ENCODE measurements around the gene KRTAP27-1. TPM values are rescaled to one million over a fixed set of nuclear protein-coding genes. Genes with fewer than 3 reads are reported as not detected.

KRTAP27-1 gene, protein sequence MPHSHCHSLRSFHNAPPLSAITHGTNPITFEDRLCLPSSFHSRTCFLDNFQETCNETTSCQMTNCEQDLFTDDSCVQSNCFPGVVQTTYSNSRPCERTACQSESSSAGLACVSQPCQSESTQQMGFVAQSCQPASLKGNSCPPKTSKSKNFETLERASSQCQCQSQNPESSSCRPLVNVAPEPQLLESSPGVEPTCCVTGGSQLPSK
- total RNA-seq (2021): not detected in 3 replicates
- Bru-seq, nascent RNA: not detected
- long read RNA-seq, experiment 1: 0 reads
- long read RNA-seq, experiment 2: 0 reads
- long read RNA-seq, experiment 3: 0 reads

GRCh38 chr21:30337276-30337744, at the start of gene KRTAP27-1:
Gene KRTAP27-1 (minus strand): TSS chr21:30337694. CDS start chr21:30337668, 26 bp downstream.
- DNase-seq (ENCODE audit: low spot score): no peak
- Mint-ChIP-seq H3K4me1 (no peaks in the 10 kb centered on the region), H3K27me3 (ENCODE audit: low read depth) (no peaks in the 10 kb centered on the region), H3K4me3 (no peak within 1 kb of the TSS), H3K27ac (no peak within 1 kb of the TSS), H3K36me3 (no peaks in the 10 kb centered on the region), H3K9me3 (no peaks in the 10 kb centered on the region)
- TF ChIP-seq, protein P1, sequence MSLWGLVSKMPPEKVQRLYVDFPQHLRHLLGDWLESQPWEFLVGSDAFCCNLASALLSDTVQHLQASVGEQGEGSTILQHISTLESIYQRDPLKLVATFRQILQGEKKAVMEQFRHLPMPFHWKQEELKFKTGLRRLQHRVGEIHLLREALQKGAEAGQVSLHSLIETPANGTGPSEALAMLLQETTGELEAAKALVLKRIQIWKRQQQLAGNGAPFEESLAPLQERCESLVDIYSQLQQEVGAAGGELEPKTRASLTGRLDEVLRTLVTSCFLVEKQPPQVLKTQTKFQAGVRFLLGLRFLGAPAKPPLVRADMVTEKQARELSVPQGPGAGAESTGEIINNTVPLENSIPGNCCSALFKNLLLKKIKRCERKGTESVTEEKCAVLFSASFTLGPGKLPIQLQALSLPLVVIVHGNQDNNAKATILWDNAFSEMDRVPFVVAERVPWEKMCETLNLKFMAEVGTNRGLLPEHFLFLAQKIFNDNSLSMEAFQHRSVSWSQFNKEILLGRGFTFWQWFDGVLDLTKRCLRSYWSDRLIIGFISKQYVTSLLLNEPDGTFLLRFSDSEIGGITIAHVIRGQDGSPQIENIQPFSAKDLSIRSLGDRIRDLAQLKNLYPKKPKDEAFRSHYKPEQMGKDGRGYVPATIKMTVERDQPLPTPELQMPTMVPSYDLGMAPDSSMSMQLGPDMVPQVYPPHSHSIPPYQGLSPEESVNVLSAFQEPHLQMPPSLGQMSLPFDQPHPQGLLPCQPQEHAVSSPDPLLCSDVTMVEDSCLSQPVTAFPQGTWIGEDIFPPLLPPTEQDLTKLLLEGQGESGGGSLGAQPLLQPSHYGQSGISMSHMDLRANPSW (CRISPR knock-in tag; conservative IDR thresholded peaks at IDR 0.05; ENCODE audit: low read depth): no peak
- TF ChIP-seq ZNF425 (CRISPR knock-in tag; conservative IDR thresholded peaks at IDR 0.05): no peak
- no peak for TF ChIP-seq NR3C1 (CRISPR knock-in tag; conservative IDR thresholded peaks at IDR 0.05; ENCODE audit: low read depth)
- TF ChIP-seq NFATC4 (CRISPR knock-in tag; IDR thresholded peaks at IDR 0.05): no peak
- no peak for TF ChIP-seq TCF7 (CRISPR knock-in tag; IDR thresholded peaks at IDR 0.05; ENCODE audit: low read depth)
- TF ChIP-seq GTF2I (CRISPR knock-in tag; conservative IDR thresholded peaks at IDR 0.05): no peak
- no peak for TF ChIP-seq FOXJ3 (CRISPR knock-in tag; IDR thresholded peaks at IDR 0.05; ENCODE audit: borderline replicate concordance)
- TF ChIP-seq TP53 (CRISPR knock-in tag; IDR thresholded peaks at IDR 0.05): no peak
- no peak for TF ChIP-seq ZMAT4 (CRISPR knock-in tag; IDR thresholded peaks at IDR 0.05)
- no peak for TF ChIP-seq IRF1 (CRISPR knock-in tag; IDR thresholded peaks at IDR 0.05)
- no peak for TF ChIP-seq MXD4 (CRISPR knock-in tag; IDR thresholded peaks at IDR 0.05; ENCODE audit: borderline replicate concordance)
- TF ChIP-seq, protein P2, sequence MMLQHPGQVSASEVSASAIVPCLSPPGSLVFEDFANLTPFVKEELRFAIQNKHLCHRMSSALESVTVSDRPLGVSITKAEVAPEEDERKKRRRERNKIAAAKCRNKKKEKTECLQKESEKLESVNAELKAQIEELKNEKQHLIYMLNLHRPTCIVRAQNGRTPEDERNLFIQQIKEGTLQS (CRISPR knock-in tag; conservative IDR thresholded peaks at IDR 0.05): no peak
- TF ChIP-seq, protein P3, sequence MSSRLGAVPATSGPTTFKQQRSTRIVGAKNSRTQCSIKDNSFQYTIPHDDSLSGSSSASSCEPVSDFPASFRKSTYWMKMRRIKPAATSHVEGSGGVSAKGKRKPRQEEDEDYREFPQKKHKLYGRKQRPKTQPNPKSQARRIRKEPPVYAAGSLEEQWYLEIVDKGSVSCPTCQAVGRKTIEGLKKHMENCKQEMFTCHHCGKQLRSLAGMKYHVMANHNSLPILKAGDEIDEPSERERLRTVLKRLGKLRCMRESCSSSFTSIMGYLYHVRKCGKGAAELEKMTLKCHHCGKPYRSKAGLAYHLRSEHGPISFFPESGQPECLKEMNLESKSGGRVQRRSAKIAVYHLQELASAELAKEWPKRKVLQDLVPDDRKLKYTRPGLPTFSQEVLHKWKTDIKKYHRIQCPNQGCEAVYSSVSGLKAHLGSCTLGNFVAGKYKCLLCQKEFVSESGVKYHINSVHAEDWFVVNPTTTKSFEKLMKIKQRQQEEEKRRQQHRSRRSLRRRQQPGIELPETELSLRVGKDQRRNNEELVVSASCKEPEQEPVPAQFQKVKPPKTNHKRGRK (CRISPR knock-in tag; IDR thresholded peaks at IDR 0.05; ENCODE audit: borderline replicate concordance): no peak
- TF ChIP-seq, protein P4, sequence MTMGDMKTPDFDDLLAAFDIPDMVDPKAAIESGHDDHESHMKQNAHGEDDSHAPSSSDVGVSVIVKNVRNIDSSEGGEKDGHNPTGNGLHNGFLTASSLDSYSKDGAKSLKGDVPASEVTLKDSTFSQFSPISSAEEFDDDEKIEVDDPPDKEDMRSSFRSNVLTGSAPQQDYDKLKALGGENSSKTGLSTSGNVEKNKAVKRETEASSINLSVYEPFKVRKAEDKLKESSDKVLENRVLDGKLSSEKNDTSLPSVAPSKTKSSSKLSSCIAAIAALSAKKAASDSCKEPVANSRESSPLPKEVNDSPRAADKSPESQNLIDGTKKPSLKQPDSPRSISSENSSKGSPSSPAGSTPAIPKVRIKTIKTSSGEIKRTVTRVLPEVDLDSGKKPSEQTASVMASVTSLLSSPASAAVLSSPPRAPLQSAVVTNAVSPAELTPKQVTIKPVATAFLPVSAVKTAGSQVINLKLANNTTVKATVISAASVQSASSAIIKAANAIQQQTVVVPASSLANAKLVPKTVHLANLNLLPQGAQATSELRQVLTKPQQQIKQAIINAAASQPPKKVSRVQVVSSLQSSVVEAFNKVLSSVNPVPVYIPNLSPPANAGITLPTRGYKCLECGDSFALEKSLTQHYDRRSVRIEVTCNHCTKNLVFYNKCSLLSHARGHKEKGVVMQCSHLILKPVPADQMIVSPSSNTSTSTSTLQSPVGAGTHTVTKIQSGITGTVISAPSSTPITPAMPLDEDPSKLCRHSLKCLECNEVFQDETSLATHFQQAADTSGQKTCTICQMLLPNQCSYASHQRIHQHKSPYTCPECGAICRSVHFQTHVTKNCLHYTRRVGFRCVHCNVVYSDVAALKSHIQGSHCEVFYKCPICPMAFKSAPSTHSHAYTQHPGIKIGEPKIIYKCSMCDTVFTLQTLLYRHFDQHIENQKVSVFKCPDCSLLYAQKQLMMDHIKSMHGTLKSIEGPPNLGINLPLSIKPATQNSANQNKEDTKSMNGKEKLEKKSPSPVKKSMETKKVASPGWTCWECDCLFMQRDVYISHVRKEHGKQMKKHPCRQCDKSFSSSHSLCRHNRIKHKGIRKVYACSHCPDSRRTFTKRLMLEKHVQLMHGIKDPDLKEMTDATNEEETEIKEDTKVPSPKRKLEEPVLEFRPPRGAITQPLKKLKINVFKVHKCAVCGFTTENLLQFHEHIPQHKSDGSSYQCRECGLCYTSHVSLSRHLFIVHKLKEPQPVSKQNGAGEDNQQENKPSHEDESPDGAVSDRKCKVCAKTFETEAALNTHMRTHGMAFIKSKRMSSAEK (CRISPR knock-in tag; IDR thresholded peaks at IDR 0.05; ENCODE audit: borderline replicate concordance): no peak
- TF ChIP-seq EMX1 (CRISPR knock-in tag; IDR thresholded peaks at IDR 0.05): no peak
- TF ChIP-seq, protein P5, sequence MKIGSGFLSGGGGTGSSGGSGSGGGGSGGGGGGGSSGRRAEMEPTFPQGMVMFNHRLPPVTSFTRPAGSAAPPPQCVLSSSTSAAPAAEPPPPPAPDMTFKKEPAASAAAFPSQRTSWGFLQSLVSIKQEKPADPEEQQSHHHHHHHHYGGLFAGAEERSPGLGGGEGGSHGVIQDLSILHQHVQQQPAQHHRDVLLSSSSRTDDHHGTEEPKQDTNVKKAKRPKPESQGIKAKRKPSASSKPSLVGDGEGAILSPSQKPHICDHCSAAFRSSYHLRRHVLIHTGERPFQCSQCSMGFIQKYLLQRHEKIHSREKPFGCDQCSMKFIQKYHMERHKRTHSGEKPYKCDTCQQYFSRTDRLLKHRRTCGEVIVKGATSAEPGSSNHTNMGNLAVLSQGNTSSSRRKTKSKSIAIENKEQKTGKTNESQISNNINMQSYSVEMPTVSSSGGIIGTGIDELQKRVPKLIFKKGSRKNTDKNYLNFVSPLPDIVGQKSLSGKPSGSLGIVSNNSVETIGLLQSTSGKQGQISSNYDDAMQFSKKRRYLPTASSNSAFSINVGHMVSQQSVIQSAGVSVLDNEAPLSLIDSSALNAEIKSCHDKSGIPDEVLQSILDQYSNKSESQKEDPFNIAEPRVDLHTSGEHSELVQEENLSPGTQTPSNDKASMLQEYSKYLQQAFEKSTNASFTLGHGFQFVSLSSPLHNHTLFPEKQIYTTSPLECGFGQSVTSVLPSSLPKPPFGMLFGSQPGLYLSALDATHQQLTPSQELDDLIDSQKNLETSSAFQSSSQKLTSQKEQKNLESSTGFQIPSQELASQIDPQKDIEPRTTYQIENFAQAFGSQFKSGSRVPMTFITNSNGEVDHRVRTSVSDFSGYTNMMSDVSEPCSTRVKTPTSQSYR (CRISPR knock-in tag; IDR thresholded peaks at IDR 0.05): no peak
- TF ChIP-seq OVOL2 (CRISPR knock-in tag; IDR thresholded peaks at IDR 0.05; ENCODE audit: borderline replicate concordance): no peak
- TF ChIP-seq TEAD4 (CRISPR knock-in tag; IDR thresholded peaks at IDR 0.05): no peak
- ChIA-PET CTCF (no interaction called here), POLR2A (no interaction called here)
- ATAC-seq: no peak

Measured in WTC11 (cell line).